HG03442 (cell line): ENCODE data around the gene ZBED4.

ENCODE experiments used
- ATAC-seq: cut with Tn5 transposase; IDR thresholded peaks from one replicate; pipeline ENCODE4 v1.9.1; 2021; ENCODE audit warnings: mild to moderate bottlenecking, moderate library complexity; ENCODE audit not compliant: unreplicated experiment

Gene ZBED4

DNA sequence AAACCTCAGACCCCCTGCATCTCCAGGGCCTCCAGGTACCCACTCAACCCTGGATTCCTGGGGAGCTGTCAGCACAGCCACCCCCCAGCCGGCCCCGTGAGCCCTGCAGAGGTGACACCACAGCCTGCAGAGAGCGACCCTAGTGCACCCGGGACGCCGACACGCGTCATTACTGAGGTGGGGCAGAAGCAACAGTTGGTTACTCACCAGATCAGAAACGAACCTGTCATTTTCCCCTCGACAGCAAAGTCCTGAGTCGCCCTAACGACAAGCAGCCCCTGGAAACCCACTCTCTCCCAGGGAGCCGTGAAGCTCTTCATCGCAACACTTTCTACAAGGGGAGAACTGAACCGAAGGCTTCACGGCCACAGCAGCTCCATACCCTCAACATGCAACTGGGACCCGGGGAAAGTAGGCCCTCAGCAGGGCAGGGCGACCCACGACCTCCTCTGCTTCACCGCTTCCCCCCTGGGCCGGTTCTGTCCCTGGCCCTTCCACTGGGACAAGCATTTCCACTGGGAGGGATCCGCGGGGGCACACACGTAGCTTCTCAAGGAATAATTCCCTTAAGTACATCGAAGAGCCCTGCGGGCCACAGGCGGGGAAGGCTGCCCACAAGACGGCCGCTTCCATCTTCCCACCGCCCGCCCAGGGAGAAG, 27.6 kb upstream of the ZBED4 start:
- ATAC-seq, result no peak

DNA sequence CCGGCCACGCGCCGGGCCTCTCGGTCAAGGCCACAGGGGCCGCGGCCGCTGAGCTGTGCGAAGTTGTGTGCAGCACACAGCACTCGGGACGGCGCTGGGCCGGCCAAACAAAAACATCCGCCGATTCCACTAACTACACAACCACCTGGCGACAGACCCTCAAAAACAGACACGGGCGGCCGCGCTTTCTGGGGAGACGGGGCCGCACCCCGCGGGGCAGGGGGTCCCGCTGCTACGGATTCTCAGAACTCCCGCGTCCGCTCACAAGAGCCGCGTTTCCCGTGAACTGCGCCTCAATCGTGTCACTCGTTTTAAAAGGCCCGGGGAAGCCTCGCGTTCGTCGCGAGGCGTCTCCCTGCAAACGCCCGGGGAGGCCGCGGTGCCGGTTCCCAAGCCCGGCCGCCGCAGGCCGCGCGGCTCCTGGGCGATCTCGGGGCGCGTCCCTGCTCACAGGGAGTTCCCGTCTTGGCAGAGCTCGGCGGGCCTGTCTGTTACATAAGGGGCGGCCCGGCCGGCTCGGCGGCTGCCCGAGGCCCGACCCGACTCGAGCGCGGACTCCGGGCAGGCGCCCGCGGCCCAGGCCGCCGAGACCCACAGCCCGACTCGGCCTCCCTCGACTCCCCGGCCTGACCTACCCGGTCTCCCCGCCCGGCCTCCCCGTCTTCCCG, 26.9 kb upstream of the ZBED4 start:
- ATAC-seq, result no peak

DNA sequence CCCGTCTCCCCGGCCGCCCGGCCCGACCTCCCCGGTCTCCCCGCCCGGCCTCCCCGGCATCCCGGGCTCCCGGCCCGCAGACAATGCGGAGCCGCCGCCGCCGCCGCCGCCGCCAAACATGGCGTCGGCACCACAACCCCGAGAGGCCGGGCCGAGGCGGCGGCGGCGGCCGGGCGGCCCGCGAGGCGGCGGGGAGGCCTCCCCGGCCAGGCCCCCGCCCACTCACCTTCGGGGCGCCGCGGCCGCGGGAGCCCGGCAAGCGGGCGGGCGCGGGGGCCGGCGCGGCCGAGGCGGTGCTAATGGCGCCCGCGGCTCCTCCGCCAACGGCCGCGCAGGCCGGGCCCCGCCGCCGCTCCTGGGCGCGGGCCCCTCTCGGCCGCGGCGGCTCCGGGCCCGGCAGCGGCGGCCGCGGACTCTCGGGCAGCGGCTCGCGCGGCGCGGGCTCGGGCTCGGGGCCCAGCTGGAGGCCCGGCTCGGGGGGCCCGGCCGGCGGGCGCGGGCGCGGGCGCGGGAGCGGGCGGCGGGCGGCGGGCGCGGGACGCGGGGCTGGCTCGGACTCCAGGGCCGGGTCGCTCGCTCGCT, 26.3 kb upstream of the ZBED4 start:
- no peak for ATAC-seq

DNA sequence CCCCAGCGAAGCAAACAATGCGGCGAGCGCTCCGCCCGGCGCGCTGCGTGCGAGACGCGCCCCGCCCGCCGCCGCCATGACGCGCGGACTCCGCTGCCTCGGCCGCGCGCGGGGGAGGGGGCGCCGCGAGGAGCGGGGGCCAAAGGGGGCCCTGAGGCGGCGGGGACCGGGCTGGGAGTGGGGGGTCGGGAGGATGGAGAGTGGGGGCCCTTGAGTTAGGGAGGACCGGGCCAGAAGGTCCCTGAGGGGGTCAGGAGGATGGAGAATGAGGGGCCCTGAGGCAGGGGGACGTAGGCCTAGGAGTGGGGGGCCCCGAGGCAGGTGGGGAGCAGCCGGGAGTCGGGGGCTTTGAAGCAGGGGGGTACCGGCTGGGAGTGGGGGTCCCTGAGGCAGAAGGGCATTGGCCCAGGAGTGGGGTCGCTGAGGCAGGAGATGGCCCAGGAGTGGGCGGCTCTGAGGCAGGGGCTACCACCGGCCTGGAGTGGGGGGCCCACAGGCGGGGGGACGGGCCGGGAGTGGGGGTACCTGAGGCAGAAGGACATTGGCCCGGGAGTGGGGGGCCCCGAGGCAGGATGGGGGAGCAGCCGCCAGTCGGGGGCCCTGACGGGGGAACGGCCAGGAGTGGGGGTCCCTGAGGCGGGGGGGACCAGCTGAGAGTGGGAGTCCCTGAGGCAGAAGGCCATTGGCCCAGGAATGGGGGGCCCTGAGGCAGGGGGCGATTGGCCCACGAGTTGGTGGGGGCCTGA, 25.6 kb upstream of the ZBED4 start, which contains the start of gene BRD1:
TSS of gene BRD1 (minus strand) at position 21 of the 746 bp plus-strand sequence. CDS start 3,556 bp downstream, outside the sequence.
- no peak for ATAC-seq

DNA sequence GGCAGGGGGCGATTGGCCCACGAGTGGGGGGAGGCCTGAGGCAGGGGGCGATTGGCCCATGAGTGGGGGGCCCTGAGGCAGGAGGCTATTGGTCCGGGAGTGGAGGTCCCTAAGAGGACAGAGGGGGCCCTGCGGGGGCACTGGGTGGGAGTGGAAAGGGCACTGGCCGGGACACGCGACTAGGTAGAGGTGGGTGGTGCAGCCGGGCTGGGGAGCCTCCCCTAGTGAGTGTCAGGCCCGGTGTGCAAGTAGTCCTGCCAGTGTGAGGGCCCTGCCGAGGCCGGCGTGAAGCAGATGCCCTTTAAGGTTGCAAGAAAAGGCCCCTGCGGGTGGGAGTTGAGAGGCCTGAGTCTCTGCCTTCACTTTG, 25.1 kb upstream of the ZBED4 start:
- ATAC-seq, result no peak

DNA sequence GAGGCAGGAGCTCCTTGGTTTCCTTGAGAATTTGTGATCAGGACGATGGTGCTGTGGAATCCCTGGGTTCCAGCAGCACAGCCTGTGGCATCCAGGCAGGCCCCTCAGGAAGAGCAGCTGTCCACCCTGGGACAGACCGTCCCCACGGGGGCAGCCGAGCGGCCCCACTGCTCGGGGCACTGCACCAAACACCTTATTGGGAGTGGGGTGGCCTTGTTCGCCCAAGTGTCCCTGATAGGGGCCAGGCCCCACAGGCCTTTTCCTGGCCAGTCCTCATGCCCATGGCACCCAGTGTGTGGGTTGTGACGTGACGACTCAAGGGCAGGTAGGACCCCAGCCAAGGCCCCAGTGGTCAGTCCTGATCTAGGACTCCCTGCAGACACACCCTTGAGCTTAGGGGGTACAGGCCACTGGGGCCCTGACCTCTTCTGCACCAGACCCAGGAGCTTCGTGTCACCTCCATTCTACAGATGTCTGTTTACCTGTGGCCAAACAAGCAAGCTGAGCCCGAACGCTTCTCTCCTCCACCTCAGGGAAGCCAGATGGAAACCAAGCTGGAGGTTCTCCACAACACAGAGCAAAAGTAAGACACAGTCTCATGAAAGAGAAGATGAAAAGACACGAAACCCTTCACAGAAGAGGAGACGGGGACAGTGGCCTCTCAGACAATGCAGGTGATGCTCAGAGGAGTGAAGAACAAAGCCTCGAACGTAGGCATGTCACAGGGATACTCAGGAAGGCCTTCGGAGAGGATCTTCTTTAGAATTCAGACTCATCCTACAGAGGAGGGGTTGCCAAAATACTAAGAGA, 24.4 kb upstream of the ZBED4 start:
- no peak for ATAC-seq

DNA sequence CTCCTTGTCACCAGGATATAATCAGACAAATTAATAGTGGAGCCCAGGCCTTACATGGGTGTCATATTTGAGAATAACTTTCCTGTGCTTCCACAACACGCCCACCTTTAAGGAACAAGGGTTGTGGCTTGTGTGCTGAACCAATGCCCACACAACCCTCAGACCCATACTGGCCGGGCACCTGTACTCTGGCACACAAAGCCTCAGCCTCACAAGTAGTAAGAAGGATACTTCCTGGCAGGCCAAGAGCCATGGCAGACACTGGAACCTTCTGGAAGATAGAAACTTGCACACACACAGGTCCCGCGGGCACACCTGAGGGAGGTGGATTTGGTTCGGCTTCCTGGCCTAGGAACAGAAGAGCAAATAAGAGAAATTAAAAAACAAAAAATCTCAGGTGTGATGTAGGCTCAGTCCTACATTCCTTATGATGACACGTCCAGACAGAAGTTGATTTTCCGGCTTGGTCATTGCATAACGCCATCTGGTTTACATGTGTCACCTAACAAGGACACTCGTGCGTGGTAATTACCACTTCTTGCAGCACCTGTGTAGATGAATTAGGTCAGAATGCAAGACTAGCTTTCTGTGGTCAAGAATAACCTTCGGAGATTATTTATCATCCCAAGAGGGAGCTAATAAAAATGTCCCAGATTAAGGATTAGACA, 20.2 kb upstream of the ZBED4 start:
- no peak for ATAC-seq

DNA sequence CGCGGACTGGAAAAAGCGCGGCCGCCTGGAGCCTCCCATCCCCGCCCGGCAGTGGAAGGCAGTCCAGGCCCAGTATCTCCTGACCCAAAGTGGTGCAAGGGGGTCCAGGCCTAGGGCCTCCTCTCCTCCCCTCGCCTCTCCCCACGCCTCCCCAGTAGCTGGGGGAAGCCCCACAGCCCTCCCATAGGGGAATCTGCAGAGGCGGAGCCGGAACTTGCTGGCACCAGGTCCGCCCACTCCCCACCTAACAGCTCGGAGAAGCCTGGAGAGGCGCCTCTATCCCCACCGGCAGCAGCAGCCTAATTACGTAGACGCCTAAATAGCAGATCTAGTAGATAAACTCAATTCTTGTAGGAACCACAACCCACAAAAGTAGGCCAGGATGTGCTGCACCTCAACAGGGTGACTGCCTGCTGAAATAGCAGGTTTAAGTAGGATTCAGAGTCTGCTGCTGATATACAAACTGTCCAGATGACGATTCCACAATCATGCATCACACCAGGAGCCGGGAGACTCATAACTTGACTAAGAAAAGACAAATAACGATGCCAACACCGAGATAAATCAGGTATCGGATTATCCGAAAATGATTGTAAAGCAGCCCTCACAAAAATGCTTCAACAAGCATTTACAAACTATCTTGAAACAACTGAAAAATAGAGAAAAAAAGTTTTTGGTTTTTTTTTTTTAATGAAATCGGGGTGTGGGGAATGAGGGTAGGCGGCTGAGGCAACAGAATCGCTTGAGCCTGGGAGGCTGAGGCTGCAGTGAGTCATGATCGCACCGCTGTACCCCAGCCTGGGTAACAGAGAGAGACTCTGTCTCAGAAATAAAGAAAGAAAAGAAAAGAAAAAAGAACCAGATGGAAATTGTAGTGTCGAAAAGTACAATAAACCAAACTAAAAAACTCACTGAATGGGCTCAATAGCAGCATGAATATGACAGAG, 14.6 kb upstream of the ZBED4 start:
- no peak for ATAC-seq

DNA sequence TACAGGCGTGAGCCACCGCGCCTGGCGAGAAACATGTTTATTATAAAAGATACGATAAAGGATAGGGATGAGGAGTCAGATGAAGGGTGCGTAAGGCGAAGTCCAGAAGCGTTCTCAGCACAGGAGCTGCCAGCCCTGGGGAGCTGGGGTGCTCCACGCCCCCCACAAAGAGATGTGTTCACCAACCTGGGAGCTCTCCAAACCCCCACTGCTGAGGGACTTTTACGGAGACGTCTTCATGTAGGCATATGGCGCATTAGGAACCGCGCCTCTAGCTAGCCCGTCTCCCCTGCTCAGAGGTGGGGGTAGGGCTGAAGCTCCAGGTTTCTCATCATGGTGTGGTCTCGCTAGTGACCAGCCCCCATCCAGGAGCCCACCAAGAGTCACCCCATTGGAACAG, 8.4 kb upstream of the ZBED4 start:
- ATAC-seq, result no peak

DNA sequence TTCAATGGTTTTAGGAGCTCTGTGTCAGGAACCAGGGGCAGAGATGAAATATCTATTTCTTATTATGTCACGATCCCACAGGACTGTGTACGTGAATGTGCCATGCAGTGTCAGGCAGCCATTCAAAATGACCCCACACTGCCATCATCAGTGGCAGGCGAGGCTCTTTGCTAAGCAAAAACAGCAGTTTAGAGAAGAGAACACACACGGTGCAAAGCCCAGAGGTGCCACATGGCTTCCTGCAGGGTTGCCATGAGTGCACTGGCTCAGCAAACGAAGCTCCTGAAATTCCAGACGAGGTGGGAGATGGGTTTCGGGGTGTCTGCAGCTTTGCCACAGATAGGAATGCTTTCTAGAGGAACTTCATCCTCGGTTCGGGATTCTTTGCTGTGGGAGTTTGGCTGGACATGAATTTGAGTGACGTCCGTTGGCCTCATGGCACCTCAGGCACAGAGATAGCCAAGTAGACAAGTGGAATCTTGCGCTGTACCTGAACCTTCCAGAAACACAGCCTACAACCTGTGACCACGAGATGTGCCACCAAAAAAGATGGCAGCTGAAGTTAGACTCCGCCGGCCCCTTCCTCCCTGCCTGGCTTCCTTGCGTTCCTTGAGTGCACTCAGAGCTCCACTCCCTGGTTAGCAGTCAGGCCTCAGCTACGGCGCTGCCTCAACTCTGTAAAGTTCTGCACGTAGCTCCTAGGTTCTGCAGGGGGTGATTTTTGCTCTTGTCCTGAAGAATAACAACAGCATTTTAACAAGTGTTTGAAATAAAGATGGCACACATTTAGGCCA, 7.8 kb upstream of the ZBED4 start:
- ATAC-seq, result no peak

DNA sequence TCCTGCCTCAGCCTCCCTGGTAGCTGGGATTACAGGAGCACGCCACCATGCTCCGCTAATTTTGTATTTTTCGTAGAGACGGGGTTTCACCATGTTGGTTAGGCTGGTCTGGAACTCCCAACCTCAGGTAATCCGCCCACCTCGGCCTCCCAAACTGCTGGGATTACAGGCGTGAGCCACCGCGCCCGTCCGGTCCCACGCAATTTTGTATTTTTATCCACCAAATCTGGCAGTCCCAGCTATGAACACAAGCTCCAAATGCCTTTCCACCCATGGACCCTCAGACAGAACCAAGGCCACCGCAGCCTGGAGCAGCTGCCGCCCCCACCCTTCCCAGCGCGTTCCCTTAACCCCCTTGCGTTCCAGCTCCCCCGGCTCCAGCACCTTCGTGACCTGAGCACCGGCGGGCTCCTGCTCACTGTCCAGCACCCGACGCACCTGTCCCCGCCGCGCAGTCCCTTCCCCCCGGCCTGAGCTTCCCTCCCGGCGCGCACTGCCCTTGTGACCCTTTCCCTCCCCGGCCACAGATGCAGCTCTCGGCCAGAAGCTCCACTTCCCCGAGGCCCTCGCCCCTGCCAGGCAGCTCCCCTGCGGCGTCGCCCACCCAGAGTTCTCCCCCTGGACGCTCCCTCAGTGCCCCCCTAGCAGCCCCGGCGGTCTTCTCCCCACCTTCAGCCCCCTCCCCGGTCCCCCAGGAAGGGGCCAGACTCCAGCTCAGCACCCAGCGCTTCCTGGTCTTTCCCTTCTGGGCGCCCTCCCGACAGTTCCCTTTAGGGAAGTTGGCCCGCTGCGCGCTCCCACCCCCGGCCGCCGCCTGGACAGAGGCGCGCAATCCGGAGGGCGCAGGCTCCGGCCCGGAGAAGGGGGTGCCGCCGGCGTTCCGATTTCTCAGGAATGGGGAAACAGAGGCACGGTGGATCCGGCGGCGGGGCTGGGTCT, 5.6 kb upstream of the ZBED4 start:
- no peak for ATAC-seq

DNA sequence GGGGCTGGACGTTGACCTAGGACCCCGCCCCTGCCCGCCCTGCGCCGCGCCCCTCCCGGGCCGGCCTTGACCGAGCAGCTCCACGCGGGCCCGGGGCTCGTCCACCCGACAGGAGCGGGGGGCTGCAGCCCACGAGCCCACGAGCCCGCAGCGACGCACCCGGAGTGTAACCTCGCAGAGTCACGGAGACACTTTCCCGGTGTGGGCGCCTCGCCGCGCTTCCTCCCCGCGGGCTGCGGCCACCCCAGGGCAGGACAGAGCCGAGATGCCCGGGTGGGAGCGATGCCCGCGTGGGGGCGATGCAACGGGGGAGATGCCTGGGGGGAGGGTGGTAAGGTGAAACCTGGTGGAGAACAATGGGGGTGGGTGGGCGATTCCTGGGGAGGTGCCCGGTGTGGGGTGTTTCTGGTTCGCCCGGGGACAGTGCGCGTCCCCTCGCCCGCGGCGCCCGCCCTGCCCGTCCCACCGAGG, 4.9 kb upstream of the ZBED4 start:
- ATAC-seq, result no peak

DNA sequence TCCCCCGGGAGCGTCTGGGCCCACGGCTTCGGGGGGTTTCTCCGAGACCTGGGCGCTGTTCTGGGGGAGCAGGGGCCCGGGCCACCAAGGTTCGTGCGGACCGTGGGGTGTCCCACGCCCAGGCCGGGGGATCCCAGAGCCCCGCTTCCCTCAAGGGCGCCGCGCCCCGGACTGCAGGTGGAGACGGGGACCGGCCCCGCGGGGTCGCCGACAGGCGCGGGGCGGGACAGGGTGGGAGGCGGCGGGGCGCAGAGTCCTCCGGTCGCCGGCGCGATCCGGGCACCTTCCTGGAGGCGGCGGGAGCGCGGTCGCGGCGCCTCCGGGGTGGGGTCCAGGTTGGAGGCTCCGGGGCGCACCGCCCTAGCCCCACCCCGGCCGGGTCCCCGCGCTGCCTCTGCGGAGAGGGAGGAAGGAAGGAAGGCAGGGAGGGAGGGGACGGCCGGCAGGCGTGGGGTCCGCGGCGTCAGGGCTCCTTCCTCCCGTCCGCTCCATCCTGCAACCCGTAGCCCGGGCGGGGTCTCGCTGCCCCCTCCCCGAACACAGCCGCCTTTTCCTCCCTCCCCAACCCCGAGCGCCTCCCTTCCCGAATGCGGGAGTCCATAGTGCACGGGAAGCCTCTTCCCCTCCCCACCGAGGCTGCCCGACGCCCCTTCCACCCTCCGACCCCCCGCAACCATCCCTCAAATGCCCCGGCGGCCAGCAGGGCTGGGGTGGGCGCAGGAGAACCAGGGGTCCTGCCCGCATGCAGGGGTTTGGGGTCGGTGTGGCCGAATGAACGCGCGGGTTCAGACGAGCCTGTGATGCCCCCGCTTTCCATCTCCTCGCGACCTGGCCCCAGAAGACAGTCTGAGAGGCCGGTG, 4.3 kb upstream of the ZBED4 start:
- no peak for ATAC-seq

DNA sequence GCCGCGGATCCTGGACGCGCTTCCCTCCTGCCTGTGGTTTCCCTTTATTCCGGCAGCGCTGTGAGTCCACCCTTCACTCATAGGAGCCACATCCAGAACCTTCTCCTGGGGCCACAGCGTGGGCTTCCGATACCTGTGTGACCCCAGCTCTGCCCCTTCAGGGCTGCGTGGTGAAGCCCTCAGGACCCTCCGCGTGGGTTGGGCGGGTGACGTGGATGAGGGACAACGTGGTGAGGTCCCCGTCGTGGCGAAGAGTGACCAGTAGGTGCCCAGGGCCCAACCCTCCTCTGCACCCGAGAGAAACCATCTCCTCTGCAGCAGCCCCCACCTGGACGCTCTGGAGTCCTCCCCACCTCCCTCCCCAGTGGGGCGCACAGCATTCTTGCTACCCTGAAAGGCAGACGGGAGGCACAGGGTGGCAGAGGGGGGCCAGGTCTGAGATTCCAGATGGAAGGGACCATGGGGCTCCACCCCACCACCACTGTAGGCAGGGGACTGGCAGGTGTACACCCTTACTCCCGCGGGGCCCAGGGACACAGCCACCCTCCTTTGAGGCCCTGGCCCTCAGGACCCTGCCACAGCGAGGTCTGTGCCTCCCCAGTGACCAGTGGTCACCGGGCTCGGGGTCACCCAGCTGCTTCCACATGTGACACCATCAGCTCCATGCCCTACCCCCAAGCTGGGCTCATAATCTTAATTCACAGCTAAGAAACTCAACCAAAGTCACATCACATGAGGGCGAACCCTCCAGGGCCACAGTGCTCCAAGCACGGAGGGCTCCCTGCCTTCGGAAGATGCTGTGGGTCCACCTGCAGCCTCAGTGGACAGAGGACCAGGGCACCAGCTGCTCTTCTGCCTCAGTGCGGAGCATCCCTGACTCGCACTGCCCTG, 3.4 kb upstream of the ZBED4 start:
- no peak for ATAC-seq
